Neural cell (in vitro differentiated cells): ENCODE measurements around the gene SLC4A9. TPM values are rescaled to one million over a fixed set of nuclear protein-coding genes. Genes with fewer than 3 reads are reported as not detected.

Experiments used
- H2AFZ ChIP-seq: fragments of 200-600, 300-800 bp; sonication (generic), shearing (Covaris generic); 2 replicates; pipeline ENCODE4 v1.6.0; 2014; ENCODE audit warnings: low read depth, mild to moderate bottlenecking, antibody characterized with exemption, low read length, moderate library complexity
- H3F3A ChIP-seq: fragments of 200-600 bp; shearing (Covaris generic); 2 replicates; pipeline ENCODE4 v1.6.1; 2016; ENCODE audit warnings: mild to moderate bottlenecking, moderate library complexity, mixed read lengths, antibody characterized with exemption, low read length; ENCODE audit not compliant: insufficient read depth, poor library complexity, severe bottlenecking
- H3K27ac ChIP-seq: fragments of 200-600, 300-800 bp; sonication (generic), shearing (Covaris generic); 2 replicates; pipeline ENCODE4 v1.5.1; 2014; ENCODE audit warnings: mild to moderate bottlenecking, low read length, moderate library complexity
- H3K27me3 ChIP-seq: fragments of 300-800, 200-600 bp; sonication (generic), shearing (Covaris generic); 2 replicates; pipeline ENCODE4 v1.6.0; 2014; ENCODE audit warnings: mild to moderate bottlenecking, low read depth, low read length, moderate library complexity; ENCODE audit not compliant: insufficient read depth
- H3K36me3 ChIP-seq: fragments of 300-800, 200-600 bp; sonication (generic), shearing (Covaris generic); 2 replicates; pipeline ENCODE4 v1.5.1; 2014; ENCODE audit warnings: mild to moderate bottlenecking, antibody characterized with exemption, low read length, moderate library complexity; ENCODE audit not compliant: insufficient read depth
- H3K4me2 ChIP-seq: fragments of 300-800, 200-600 bp; sonication (generic), shearing (Covaris generic); 2 replicates; pipeline ENCODE4 v1.6.0; 2014; ENCODE audit warnings: mild to moderate bottlenecking, low read length
- H3K4me3 ChIP-seq: fragments of 300-800, 200-600 bp; sonication (generic), shearing (Covaris generic); 2 replicates; pipeline ENCODE4 v1.5.1; 2014; ENCODE audit warnings: mild to moderate bottlenecking, low read length, moderate library complexity
- H3K79me2 ChIP-seq: fragments of 200-600 bp; shearing (Covaris generic); replicated peaks from 2 replicates; pipeline ENCODE4 v1.6.0; 2014; ENCODE audit warnings: mild to moderate bottlenecking, low read length, moderate library complexity; ENCODE audit not compliant: insufficient read depth
- H3K9ac ChIP-seq: fragments of 300-800, 200-600 bp; sonication (generic), shearing (Covaris generic); 2 replicates; pipeline ENCODE4 v1.6.1; 2016; ENCODE audit warnings: mild to moderate bottlenecking, low read length, mixed read lengths
- H3K9me2 ChIP-seq: fragments of 200-600 bp; shearing (Covaris generic); 2 replicates; pipeline ENCODE4 v1.6.1; 2016; ENCODE audit warnings: mild to moderate bottlenecking, low read length, mixed read lengths; ENCODE audit not compliant: insufficient read depth
- H3K9me3 ChIP-seq: fragments of 200-600, 300-800 bp; sonication (generic), shearing (Covaris generic); 2 replicates; pipeline ENCODE4 v1.6.1; 2016; ENCODE audit warnings: mild to moderate bottlenecking, mixed run types, low read length, moderate library complexity, mixed read lengths
- H4K20me1 ChIP-seq: fragments of 200-600 bp; shearing (Covaris generic); 2 replicates; pipeline ENCODE4 v1.6.1; 2016; ENCODE audit warnings: mild to moderate bottlenecking, mixed run types; ENCODE audit not compliant: insufficient read depth
- EP300 ChIP-seq: fragments of 450-650 bp; conservative IDR thresholded peaks from 2 replicates; pipeline ENCODE4 v1.6.1; 2014; ENCODE audit warnings: antibody characterized with exemption, mild to moderate bottlenecking, moderate library complexity; ENCODE audit not compliant: poor library complexity, severe bottlenecking
- MXI1 ChIP-seq: fragments of 450-650 bp; conservative IDR thresholded peaks from 2 replicates; pipeline ENCODE4 v1.6.1; 2014; ENCODE audit warnings: antibody characterized with exemption, mild to moderate bottlenecking; ENCODE audit not compliant: poor library complexity, severe bottlenecking
- POLR2AphosphoS5 ChIP-seq: IDR thresholded peaks from 2 replicates; pipeline ENCODE4 v1.6.1; 2012
- RAD21 ChIP-seq: fragments of 450-650 bp; conservative IDR thresholded peaks from 2 replicates; pipeline ENCODE4 v1.6.1; 2014; ENCODE audit warnings: antibody characterized with exemption, mild to moderate bottlenecking, moderate library complexity
- REST ChIP-seq: IDR thresholded peaks from 2 replicates; pipeline ENCODE4 v1.6.1; 2012; ENCODE audit warnings: borderline replicate concordance
- SMC3 ChIP-seq: fragments of 450-650 bp; conservative IDR thresholded peaks from 2 replicates; pipeline ENCODE4 v1.6.1; 2014; ENCODE audit warnings: antibody characterized with exemption, mild to moderate bottlenecking, moderate library complexity; ENCODE audit not compliant: poor library complexity
- polyA plus RNA-seq: library from polyadenylated mRNA; depleted of rRNA; stranded (reverse); fragments of >200 nt; gene quantifications from 2 replicates; pipeline ENCODE4 v1.2.3, GENCODE V29; 2014
- TF ChIP-seq, protein P1 (sequence below): fragments of 450-650 bp; IDR thresholded peaks from 2 replicates; pipeline ENCODE4 v1.5.1; 2014; ENCODE audit warnings: antibody characterized with exemption, mild to moderate bottlenecking, moderate library complexity; ENCODE audit not compliant: poor library complexity, severe bottlenecking

Gene SLC4A9
- polyA plus RNA-seq, 1 donor from 2014 or later, result not detected

DNA sequence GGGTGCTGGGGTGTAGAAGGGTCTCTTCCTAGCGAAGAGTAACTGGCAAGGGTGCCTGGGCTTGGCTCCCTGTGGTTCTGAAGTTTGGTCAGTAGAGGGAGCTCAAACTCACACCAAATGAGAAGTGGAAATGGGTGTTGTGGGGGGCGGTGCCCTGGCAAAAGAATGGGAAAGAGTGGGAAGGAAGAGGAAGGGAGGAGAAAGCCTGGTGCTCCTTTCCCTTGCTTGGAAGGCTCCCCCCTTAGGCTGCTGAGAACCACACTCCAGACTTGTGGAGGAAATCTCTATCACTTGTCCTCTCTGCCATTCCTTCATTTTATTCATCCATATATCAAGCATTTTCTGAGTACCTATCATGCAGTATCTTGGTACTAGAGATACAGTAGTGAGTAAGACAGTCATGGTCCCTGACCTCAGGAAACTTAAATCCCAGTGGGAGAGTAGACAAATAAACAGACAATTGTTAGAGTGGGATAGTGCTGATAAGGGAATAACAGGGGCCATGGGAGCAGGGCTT is 13.0 kb downstream of the SLC4A9 start:
- H3K4me3 ChIP-seq, result no peak overlapping the region
- H4K20me1 ChIP-seq, result no peaks in the 10 kb centered on the region
- no peak overlapping the region for H3K4me2 ChIP-seq
- H3K9me3 ChIP-seq, result no peaks in the 10 kb centered on the region
- no peak overlapping the region for H2AFZ ChIP-seq
- TF ChIP-seq SMC3 (peak; percentile 54), EP300 (no peak), RAD21 (peak; percentile 59), REST (no peak)
- TF ChIP-seq, protein P1, sequence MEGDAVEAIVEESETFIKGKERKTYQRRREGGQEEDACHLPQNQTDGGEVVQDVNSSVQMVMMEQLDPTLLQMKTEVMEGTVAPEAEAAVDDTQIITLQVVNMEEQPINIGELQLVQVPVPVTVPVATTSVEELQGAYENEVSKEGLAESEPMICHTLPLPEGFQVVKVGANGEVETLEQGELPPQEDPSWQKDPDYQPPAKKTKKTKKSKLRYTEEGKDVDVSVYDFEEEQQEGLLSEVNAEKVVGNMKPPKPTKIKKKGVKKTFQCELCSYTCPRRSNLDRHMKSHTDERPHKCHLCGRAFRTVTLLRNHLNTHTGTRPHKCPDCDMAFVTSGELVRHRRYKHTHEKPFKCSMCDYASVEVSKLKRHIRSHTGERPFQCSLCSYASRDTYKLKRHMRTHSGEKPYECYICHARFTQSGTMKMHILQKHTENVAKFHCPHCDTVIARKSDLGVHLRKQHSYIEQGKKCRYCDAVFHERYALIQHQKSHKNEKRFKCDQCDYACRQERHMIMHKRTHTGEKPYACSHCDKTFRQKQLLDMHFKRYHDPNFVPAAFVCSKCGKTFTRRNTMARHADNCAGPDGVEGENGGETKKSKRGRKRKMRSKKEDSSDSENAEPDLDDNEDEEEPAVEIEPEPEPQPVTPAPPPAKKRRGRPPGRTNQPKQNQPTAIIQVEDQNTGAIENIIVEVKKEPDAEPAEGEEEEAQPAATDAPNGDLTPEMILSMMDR, result peak; percentile 72
- H3K9ac ChIP-seq, result no peak overlapping the region
- H3F3A ChIP-seq, result no peaks in the 10 kb centered on the region
- no peaks in the 10 kb centered on the region for H3K9me2 ChIP-seq
- no peaks in the 10 kb centered on the region for H3K27me3 ChIP-seq
- no peak overlapping the region for H3K27ac ChIP-seq
- no peaks in the 10 kb centered on the region for H3K36me3 ChIP-seq
- no peaks in the 10 kb centered on the region for H3K79me2 ChIP-seq

- Histone ChIP-seq H3K4me2 (no peak overlapping the region), H3K27ac (no peak overlapping the region), H3K27me3 (no peaks in the 10 kb centered on the region), H3K36me3 (no peaks in the 10 kb centered on the region), H3F3A (no peaks in the 10 kb centered on the region), H2AFZ (no peak overlapping the region), H3K9ac (no peak overlapping the region), H3K79me2 (no peaks in the 10 kb centered on the region), H3K4me3 (no peak overlapping the region), H3K9me3 (no peaks in the 10 kb centered on the region), H3K9me2 (no peaks in the 10 kb centered on the region), H4K20me1 (no peaks in the 10 kb centered on the region)
- TF ChIP-seq MXI1 (no peak), REST (no peak), POLR2AphosphoS5 (no peak)
Measured at GRCh38 chr5:140381351-140381750, 21.4 kb downstream of the SLC4A9 start.
